CD8-positive, alpha-beta memory T cell (primary cell): ENCODE results near the gene FAM83C. TPM values are rescaled to one million over a fixed set of nuclear protein-coding genes. Genes with fewer than 3 reads are reported as not detected.

Experiments used
- CTCF ChIA-PET: fragments of 350-600 bp; sonication (Branson Sonifier 250); formaldehyde crosslinking; loops from one replicate; lab custom pipeline; 2021; ENCODE audit warnings: antibody characterized with exemption; lab: Charles Lee
- POLR2A ChIA-PET: fragments of 350-600 bp; sonication (Branson Sonifier 250); formaldehyde crosslinking; loops from one replicate; lab custom pipeline; 2021; ENCODE audit warnings: antibody characterized with exemption; lab: Charles Lee
- DNase-seq, 5 donors: peaks; one replicate each; pipeline versions ENCODE4 v3.0.0 to v3.0.0-alpha.2; 2020 to 2022; ENCODE audit warnings: mixed read lengths in 1 of 5
- H3K27ac ChIP-seq: one replicate; pipeline ENCODE4 v1.7.0; 2013; ENCODE audit warnings: low read depth, mild to moderate bottlenecking, low read length, moderate library complexity
- H3K27me3 ChIP-seq: 2 replicates; pipeline ENCODE4 v1.7.0; 2013; ENCODE audit warnings: low read length, mild to moderate bottlenecking; ENCODE audit not compliant: insufficient read depth, poor library complexity, severe bottlenecking
- H3K36me3 ChIP-seq: 2 replicates; pipeline ENCODE4 v1.7.0; 2013; ENCODE audit warnings: mild to moderate bottlenecking, low read length, moderate library complexity; ENCODE audit not compliant: insufficient read depth
- H3K4me1 ChIP-seq: 2 replicates; pipeline ENCODE4 v1.7.0; 2013; ENCODE audit warnings: mild to moderate bottlenecking, low read length, moderate library complexity; ENCODE audit not compliant: insufficient read depth
- H3K4me3 ChIP-seq: 2 replicates; pipeline ENCODE4 v1.7.0; 2013; ENCODE audit warnings: mild to moderate bottlenecking, low read length
- H3K9me3 ChIP-seq: 2 replicates; pipeline ENCODE4 v1.7.0; 2013; ENCODE audit warnings: mild to moderate bottlenecking, low read length
- H3K27ac Mint-ChIP-seq, 8 donors: one replicate each; pipeline ENCODE4 v1.8.0; 2020 to 2021; ENCODE audit warnings: mixed read lengths in 8 of 8, mild to moderate bottlenecking in 6 of 8, inconsistent platforms in 3 of 8, moderate library complexity in 3 of 8
- H3K27me3 Mint-ChIP-seq, 2 donors: one replicate each; pipeline ENCODE4 v1.8.0; 2020 to 2021; ENCODE audit warnings: mixed read lengths in 2 of 2, mild to moderate bottlenecking in 1 of 2, moderate library complexity in 1 of 2
- H3K36me3 Mint-ChIP-seq, 3 donors: one replicate each; pipeline ENCODE4 v1.8.0; 2020 to 2021; ENCODE audit warnings: mixed read lengths in 3 of 3, inconsistent platforms in 1 of 3, mild to moderate bottlenecking in 1 of 3
- H3K4me1 Mint-ChIP-seq, 3 donors: one replicate each; pipeline ENCODE4 v1.8.0; 2020 to 2021; ENCODE audit warnings: mixed read lengths in 3 of 3, inconsistent platforms in 1 of 3, mild to moderate bottlenecking in 1 of 3
- H3K4me3 Mint-ChIP-seq, 7 donors: one replicate each; pipeline ENCODE4 v1.8.0; 2020 to 2021; ENCODE audit warnings: mixed read lengths in 7 of 7, mild to moderate bottlenecking in 6 of 7, moderate library complexity in 4 of 7, inconsistent platforms in 2 of 7
- H3K9me3 Mint-ChIP-seq, 5 donors: one replicate each; pipeline ENCODE4 v1.8.0; 2020 to 2022; ENCODE audit warnings: mixed read lengths in 5 of 5, mild to moderate bottlenecking in 3 of 5, moderate library complexity in 2 of 5, inconsistent platforms in 1 of 5
- polyA plus RNA-seq: library from polyadenylated mRNA; unstranded; fragments of 300-500 nt; fragmentation: Illumina TruSeq; gene quantifications from one replicate; pipeline ENCODE4 v1.2.3, GENCODE V29; 2021
- total RNA-seq, 2 experiments: library from RNA; stranded (reverse); gene quantifications; one replicate each; pipeline ENCODE4 v1.2.3, GENCODE V29; 2021

The FAM83C gene
- total and polyA plus RNA-seq, 3 experiments from 2014 or later = not detected

DNA sequence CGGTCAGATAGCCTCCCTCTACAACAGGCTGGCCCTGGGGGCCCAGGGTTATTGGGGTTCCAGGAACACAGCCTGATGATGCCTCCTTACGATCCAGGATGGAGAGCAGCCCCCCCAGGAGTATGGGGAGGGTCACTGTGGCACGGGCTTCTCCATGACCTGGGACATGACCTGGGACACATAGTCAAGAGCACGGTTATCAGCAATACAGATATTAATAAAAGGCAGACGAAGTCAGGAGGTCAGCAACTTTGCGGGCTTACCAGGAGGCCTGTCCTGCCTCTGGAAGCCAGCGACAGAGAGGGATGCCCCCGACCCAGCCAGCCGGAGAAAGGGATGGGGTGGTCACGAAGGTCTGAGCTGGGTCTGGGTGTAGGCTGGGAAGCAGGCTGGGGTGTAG is 15.1 kb downstream of the FAM83C start:
- Mint-ChIP-seq H3K9me3 (no peaks in the 10 kb centered on the region), H3K27ac (peak overlapping the region; percentile 97 to 100 (median 100)), H3K4me3 (peak overlapping the region; percentile 92 to 99 (median 97)), H3K27me3 (peaks cover 0 to 3% of the 10 kb centered on the region in 2 donors), H3K36me3 (peaks cover 0 to 56% (median 7%) of the 10 kb centered on the region in 3 donors), H3K4me1 (peaks cover 19 to 33% (median 31%) of the 10 kb centered on the region in 3 donors)
- DNase-seq = no peak
- peak overlapping the region; percentile 94 for H3K4me3 ChIP-seq
- peaks cover 15% of the 10 kb centered on the region for H3K4me1 ChIP-seq
- CTCF ChIA-PET = interaction anchor here (0.6 to 2.3 kb wide), 5 partner anchors 13 to 181 kb away, joined by 3 to 9 read pairs (median 3); partner anchors contain the start of gene EDEM2
- H3K9me3 ChIP-seq = no peaks in the 10 kb centered on the region
- H3K27ac ChIP-seq = peak overlapping the region; percentile 94
- H3K36me3 ChIP-seq = peaks cover 25% of the 10 kb centered on the region
- H3K27me3 ChIP-seq = no peaks in the 10 kb centered on the region
- POLR2A ChIA-PET = interaction anchor here (1.1 to 1.6 kb wide), 5 partner anchors 8 to 453 kb away, joined by 3 to 8 read pairs (median 7); no protein-coding TSS in a partner anchor

DNA sequence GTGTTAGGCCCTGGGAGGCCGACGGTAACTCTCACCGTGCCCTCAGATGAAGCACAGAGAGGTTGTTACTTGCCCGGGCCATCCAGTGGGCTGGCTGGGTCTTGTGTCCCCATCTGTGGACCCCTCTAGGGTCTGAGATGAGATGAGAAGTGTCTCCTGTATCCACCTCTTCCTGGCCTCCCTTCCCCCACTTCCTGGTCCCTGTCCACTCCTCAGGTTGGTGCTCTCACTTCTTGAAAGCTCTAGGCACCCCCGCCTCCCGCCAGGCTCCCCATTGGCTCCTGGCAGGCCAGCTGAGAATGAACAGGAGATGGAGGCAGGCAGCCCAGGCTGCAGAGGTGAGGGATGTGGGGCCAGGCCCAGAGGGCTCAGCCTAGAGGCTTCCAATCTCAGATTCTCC is 15.8 kb downstream of the FAM83C start:
- no peak for DNase-seq
- POLR2A ChIA-PET = no interaction called here
- H3K36me3 Mint-ChIP-seq = peaks cover 0 to 55% (median 6%) of the 10 kb centered on the region in 3 donors
- Histone ChIP-seq H3K4me1 (peaks cover 15% of the 10 kb centered on the region), H3K4me3 (peak overlapping the region; percentile 94), H3K9me3 (no peaks in the 10 kb centered on the region), H3K36me3 (peaks cover 25% of the 10 kb centered on the region), H3K27ac (peak overlapping the region; percentile 94), H3K27me3 (no peaks in the 10 kb centered on the region)
- CTCF ChIA-PET = interaction anchor here (0.6 to 1.9 kb wide), 2 partner anchors 132 to 546 kb away, joined by 3 to 6 read pairs; no protein-coding TSS in a partner anchor
- H3K4me3 Mint-ChIP-seq = peak overlapping the region; percentile 92 to 99 (median 97)
- H3K4me1 Mint-ChIP-seq = peaks cover 19 to 31% (median 28%) of the 10 kb centered on the region in 3 donors
- peak overlapping the region; percentile 97 to 100 (median 100) for H3K27ac Mint-ChIP-seq
- no peaks in the 10 kb centered on the region for H3K9me3 Mint-ChIP-seq
- H3K27me3 Mint-ChIP-seq = peaks cover 0 to 2% of the 10 kb centered on the region in 2 donors

DNA sequence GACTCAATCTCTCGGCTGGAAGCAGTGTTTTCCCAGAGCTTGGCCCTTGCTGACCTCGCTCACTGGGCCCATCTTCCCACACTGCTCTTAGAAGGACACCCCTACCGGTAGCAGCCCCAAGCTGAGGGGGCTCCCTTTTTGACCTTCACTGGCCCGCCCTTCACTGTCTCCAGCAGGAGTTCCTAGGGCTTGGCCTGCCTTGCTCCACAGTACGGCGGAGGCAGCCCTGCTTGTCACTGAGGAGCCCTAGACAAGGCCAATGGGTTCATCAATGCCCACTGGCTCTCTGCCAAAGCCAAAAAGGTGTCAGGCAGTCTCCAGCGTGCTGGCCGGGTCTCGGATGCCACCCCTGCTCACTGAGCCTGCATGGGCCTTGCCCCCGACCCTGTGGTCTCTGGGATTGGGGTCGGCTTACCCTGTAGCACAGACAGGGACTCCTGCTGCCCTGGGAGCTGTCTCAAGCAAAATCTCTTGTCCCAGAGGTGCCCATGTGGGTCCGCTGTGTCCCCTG is 16.4 kb downstream of the FAM83C start:
- Histone ChIP-seq H3K4me1 (peaks cover 15% of the 10 kb centered on the region), H3K4me3 (no peak overlapping the region), H3K27ac (no peak overlapping the region), H3K9me3 (no peaks in the 10 kb centered on the region), H3K27me3 (no peaks in the 10 kb centered on the region), H3K36me3 (peaks cover 24% of the 10 kb centered on the region)
- peak overlapping the region in 5 of 7 donors; percentile 28 to 98 (median 95) for H3K4me3 Mint-ChIP-seq
- H3K27ac Mint-ChIP-seq = peak overlapping the region in 7 of 8 donors; percentile 77 to 100 (median 99)
- peaks cover 0 to 2% of the 10 kb centered on the region in 2 donors for H3K27me3 Mint-ChIP-seq
- DNase-seq = no peak
- H3K9me3 Mint-ChIP-seq = no peaks in the 10 kb centered on the region
- peaks cover 0 to 60% (median 9%) of the 10 kb centered on the region in 3 donors for H3K36me3 Mint-ChIP-seq
- peaks cover 23 to 31% (median 31%) of the 10 kb centered on the region in 3 donors for H3K4me1 Mint-ChIP-seq
- ChIA-PET CTCF (interaction anchor here (0.6 to 1.9 kb wide), 2 partner anchors 131 to 547 kb away, joined by 3 to 6 read pairs; no protein-coding TSS in a partner anchor), POLR2A (no interaction called here)

DNA sequence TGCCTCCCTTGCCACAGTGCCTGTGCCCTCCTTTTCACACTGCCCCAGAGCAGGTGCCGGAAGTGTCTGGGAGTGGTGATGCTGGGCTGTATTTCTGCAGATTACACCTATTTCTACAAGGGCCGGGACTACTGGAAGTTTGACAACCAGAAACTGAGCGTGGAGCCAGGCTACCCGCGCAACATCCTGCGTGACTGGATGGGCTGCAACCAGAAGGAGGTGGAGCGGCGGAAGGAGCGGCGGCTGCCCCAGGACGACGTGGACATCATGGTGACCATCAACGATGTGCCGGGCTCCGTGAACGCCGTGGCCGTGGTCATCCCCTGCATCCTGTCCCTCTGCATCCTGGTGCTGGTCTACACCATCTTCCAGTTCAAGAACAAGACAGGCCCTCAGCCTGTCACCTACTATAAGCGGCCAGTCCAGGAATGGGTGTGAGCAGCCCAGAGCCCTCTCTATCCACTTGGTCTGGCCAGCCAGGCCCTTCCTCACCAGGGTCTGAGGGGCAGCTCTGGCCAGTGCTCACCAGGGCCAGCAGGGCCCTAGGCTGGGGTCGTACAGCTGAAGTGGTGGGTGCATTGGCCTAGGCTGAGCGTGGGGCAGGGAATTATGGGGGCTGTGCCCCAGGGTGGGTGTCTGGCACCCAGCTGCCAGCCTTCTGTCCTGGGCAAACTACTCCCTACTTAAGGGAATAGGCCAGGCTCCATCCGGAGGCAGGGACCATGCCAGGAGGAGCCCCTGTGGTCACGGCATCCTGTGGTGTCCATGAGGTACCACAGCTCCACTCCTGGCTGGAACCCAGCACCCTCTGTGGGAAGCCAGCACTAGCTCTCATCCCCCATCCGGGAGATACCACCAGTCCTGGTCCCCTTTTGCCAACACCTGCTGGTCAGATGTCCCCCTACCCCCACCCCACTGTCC is 17.8 kb downstream of the FAM83C start:
- Mint-ChIP-seq H3K27ac (peak overlapping the region in 5 of 8 donors; percentile 15 to 64 (median 57)), H3K36me3 (peaks cover 0 to 57% (median 3%) of the 10 kb centered on the region in 3 donors), H3K4me3 (peak overlapping the region in 3 of 7 donors; percentile 6 to 66 (median 32)), H3K27me3 (peaks cover 0 to 2% of the 10 kb centered on the region in 2 donors), H3K4me1 (peaks cover 19 to 31% (median 25%) of the 10 kb centered on the region in 3 donors), H3K9me3 (no peaks in the 10 kb centered on the region)
- Histone ChIP-seq H3K27me3 (no peaks in the 10 kb centered on the region), H3K36me3 (peaks cover 11% of the 10 kb centered on the region), H3K9me3 (no peaks in the 10 kb centered on the region), H3K4me3 (no peak overlapping the region), H3K4me1 (peaks cover 15% of the 10 kb centered on the region), H3K27ac (no peak overlapping the region)
- ChIA-PET POLR2A (interaction anchor here (0.5 kb wide), 1 partner anchor 8 kb away, joined by 5 read pairs; no protein-coding TSS in a partner anchor), CTCF (interaction anchor here (0.9 kb wide), 1 partner anchor 10 kb away, joined by 3 read pairs; the partner anchor contains the start of gene EIF6)
- no peak for DNase-seq

DNA sequence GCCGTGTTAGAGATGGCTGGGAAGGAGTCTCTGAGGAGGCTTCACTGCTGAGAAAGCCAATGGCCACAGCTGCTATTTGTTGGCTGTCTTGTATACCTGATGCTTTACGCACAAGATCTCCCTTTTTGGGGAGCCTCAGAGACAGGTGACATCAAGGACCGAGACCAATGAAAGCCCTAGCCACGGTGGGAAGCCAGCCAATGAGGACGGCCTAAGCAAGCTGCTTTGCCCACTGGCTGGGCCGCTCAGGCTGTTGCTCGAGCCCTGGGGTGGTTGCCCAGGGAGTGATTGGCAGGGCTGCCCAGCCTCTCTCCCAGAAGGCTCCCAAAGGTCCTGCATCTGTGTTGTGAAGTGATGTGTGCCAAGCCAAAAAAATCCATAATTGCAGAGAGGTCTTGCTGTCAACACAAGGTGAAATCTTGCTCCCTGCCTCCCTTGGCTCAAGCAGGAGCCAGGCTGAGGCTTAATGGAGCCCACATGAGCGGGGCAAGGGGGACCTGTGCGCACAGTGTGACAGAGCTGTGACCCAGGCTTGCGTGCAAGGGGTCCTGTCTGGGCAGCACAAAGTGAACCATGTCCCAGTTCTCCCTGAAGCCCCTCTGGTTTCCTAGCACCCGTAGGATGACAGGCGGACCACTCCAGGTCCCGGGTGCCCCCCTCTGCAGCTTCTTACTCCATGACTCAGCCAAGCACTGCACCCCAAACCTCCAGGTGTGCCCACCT is 18.6 kb downstream of the FAM83C start:
- Mint-ChIP-seq H3K36me3 (peaks cover 0 to 55% (median 6%) of the 10 kb centered on the region in 3 donors), H3K4me3 (peak overlapping the region in 2 of 7 donors; percentile 6 to 64), H3K27ac (peak overlapping the region in 7 of 8 donors; percentile 19 to 81 (median 57)), H3K27me3 (peaks cover 0 to 2% of the 10 kb centered on the region in 2 donors), H3K9me3 (no peaks in the 10 kb centered on the region), H3K4me1 (peaks cover 23 to 37% (median 29%) of the 10 kb centered on the region in 3 donors)
- H3K36me3 ChIP-seq = peaks cover 2% of the 10 kb centered on the region
- CTCF ChIA-PET = interaction anchor here (1.9 kb wide), 1 partner anchor 11 kb away, joined by 4 read pairs; the partner anchor contains the start of gene EIF6
- no peak for DNase-seq
- H3K27me3 ChIP-seq = no peaks in the 10 kb centered on the region
- POLR2A ChIA-PET = interaction anchor here (0.6 to 0.9 kb wide), 2 partner anchors 10 to 805 kb away, joined by 3 to 6 read pairs; no protein-coding TSS in a partner anchor
- no peak overlapping the region for H3K27ac ChIP-seq
- no peak overlapping the region for H3K4me3 ChIP-seq
- H3K4me1 ChIP-seq = peaks cover 15% of the 10 kb centered on the region
- H3K9me3 ChIP-seq = no peaks in the 10 kb centered on the region

DNA sequence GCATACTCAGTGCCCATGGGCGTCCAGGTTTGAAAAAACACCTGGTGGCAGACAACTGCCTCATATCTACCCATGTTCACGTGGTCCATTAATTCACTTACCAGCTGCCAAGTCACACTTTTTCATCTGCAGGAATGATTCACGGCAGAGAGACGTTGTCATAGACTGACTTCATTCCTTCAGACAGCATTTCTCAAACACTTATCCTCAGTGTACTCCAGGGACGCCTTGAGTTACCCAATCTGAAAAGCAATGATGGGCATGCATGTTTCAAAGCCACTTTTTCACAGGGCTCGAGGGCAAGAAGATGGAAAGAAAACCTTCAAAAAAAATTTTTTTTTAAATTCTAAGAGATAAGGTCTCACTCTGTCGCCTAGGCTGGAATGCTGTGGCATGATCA is 20.3 kb downstream of the FAM83C start:
- ChIA-PET POLR2A (no interaction called here), CTCF (interaction anchor here (1.1 to 1.9 kb wide), 2 partner anchors 13 to 175 kb away, joined by 3 to 4 read pairs; partner anchors contain the start of gene EIF6)
- peaks cover 12% of the 10 kb centered on the region for H3K4me1 ChIP-seq
- H3K4me3 Mint-ChIP-seq = no peak overlapping the region
- H3K27ac ChIP-seq = no peak overlapping the region
- no peaks in the 10 kb centered on the region for H3K27me3 Mint-ChIP-seq
- peaks cover 19 to 32% (median 20%) of the 10 kb centered on the region in 3 donors for H3K4me1 Mint-ChIP-seq
- H3K9me3 Mint-ChIP-seq = no peaks in the 10 kb centered on the region
- H3K4me3 ChIP-seq = no peak overlapping the region
- H3K36me3 Mint-ChIP-seq = peaks cover 5 to 58% (median 12%) of the 10 kb centered on the region in 3 donors
- H3K27me3 ChIP-seq = no peaks in the 10 kb centered on the region
- peaks cover 4% of the 10 kb centered on the region for H3K36me3 ChIP-seq
- H3K9me3 ChIP-seq = no peaks in the 10 kb centered on the region
- peak overlapping the region in 3 of 8 donors; percentile 11 to 38 (median 33) for H3K27ac Mint-ChIP-seq
- DNase-seq = no peak
